ENCODE results near the gene PGAM2. TPM values are rescaled to one million over a fixed set of nuclear protein-coding genes. Genes with fewer than 3 reads are reported as not detected.

Gene PGAM2
- total and polyA plus RNA-seq, 2 of the 13 experiments (the other 11 are each of a cell fraction or from before 2014, with no cell fraction given): 0.22 TPM; not detected in 1

DNA sequence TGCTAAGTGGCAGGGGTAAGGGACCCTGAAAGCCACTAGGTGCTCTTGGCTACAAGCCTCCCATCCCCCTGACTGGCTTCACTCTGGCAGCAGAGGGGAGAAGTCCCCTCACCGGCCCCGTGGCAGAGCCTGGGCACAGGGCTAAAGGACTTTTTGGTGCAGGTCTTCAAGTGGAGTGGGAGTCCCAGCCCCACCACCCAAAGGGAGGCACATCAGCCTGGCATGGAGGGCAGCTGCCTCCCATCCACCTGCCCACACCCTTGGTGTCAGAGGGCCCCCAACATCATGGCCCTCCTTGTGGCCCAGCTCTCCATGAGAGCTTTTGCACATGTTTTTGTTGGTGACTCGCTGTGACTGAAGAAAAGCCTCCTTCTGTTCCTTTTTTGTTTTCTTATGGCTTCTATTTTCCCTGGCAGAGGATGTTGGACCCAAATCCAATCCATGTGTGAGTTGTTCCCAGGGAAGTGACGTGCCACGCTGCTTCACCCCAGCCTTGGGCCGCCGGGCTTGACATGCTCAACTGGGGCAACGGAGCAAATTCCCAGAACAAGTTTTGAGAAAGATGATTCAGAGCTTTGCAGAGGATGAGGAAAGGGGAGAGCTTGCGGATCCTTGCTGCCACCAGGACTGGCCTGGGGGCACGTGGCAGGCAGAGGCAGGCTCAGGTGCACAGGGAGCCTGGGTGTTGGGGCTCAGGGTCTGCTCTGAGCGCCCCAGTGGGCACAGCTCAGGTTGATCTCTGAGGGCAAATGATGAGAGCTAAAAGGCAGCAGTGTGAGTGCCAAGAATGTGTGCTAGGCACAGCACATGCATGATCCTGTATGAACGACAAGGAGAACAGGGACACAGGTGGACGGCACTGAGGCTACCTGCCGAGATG lies 36.8 kb upstream of the PGAM2 start (continued):
- TF ChIP-seq ARNT2 (CRISPR knock-in tag; IDR thresholded peaks at IDR 0.05; ENCODE audit: low read depth): no peak
- TF ChIP-seq ZNF234 (CRISPR knock-in tag; conservative IDR thresholded peaks at IDR 0.05): no peak

DNA sequence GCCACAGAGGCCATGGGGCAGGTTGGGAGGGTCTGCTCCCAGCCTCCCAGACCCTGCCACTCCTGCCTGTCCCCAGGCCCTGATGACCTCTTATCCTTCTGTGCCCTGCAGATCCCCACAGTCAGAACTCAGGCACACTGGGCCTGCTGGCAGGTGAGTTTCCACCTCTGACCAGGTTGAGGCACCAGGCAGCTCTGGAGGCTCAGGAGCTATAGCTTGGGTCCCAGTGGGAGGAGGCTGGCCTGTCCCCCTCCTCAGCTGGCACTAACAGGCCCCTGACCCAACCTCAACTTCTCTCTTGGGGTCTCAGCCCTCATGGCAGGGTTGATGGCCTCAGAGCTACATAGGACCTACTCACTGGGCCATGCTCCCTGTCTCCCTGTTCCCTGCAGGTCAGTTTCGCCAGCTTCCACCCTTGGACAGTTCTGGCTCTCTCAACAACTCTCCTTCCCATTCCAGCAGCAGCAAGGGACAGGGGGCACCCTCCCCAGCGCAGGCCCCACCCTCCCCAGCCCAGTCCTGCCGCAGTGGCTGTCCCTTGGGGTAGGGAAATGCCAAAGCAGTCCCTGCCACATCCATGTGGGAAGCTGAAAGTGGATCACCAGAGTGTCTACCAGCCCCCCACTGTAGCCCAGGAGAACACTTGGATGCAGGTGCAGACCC lies 36.1 kb upstream of the PGAM2 start:
- Histone ChIP-seq H3K27me3 (ENCODE audit: control insufficient read depth in 1 of 2, insufficient read depth in 2 of 2, low read length in 2 of 2) (peaks cover 7 to 29% of the 10 kb centered on the region in 2 experiments; a peak in 3 of 5 replicates), H2AFZ (ENCODE audit: low read length) (peak overlapping the region; percentile 7), H3K36me3 (replicated peaks in 1 of 2; ENCODE audit: control insufficient read depth in 1 of 2, insufficient read depth in 2 of 2, low read length in 2 of 2) (no peaks in the 10 kb centered on the region), H3K4me2 (ENCODE audit: low read depth, low read length) (peak overlapping the region; percentile 88), H3K4me1 (ENCODE audit: insufficient read depth, low read length) (peaks cover 62% of the 10 kb centered on the region), H3K27ac (ENCODE audit: extremely low read length, insufficient read depth, low read length) (no peak overlapping the region), H3K9ac (ENCODE audit: insufficient read depth, low read depth, low read length) (peak overlapping the region; percentile 60), H3K79me2 (ENCODE audit: insufficient read depth, low read length) (no peaks in the 10 kb centered on the region), H3K9me3 (ENCODE audit: low read length) (no peaks in the 10 kb centered on the region), H4K20me1 (ENCODE audit: insufficient read depth, low read length) (no peaks in the 10 kb centered on the region), H3K4me3 (replicated peaks in 1 of 3; ENCODE audit: insufficient read depth in 1 of 3, low read depth in 2 of 3, low read length in 3 of 3) (peak overlapping the region; percentile 42 to 66 (median 60); a peak in 5 of 6 replicates)
- no TSS peak for BruUV-seq (replicated peaks)
- POLR2A ChIA-PET: interaction anchor here (0.9 to 1.9 kb wide), 4 partner anchors 9 to 22 kb away, joined by 4 to 7 read pairs (median 4); partner anchors contain the start of gene POLD2
- WGBS (ENCODE audit: low lambda C conversion rate): 21% methylated on average over 3 of the region's 3 CpGs
- CTCF ChIA-PET (ENCODE audit: low intra/inter-chr PET ratio, low total read pairs): no interaction called here
- in situ Hi-C loops (cut with HindIII; ENCODE audit: extremely low pct_ligation_motif_present, low pct_unique_long_range_greater_than_20kb) (no loop called here), intact Hi-C loops (cut with micrococcal nuclease; ENCODE audit: unreplicated experiment) (no loop called here)
- FAIRE-seq (no peak), DNase-seq (ENCODE audit: low spot score) (no peak), ATAC-seq (peak; percentile 67)
- TF ChIP-seq HHEX (CRISPR knock-in tag; IDR thresholded peaks at IDR 0.05): no peak
- 0 out of 2 replicates have a peak, but pooled peaks have one; percentile 20 for TF ChIP-seq SP2 (CRISPR knock-in tag; IDR thresholded peaks at IDR 0.05)
- no peak for TF ChIP-seq DPF2 (CRISPR knock-in tag; IDR thresholded peaks at IDR 0.05; ENCODE audit: borderline replicate concordance, low read depth)
- TF ChIP-seq, protein P1, sequence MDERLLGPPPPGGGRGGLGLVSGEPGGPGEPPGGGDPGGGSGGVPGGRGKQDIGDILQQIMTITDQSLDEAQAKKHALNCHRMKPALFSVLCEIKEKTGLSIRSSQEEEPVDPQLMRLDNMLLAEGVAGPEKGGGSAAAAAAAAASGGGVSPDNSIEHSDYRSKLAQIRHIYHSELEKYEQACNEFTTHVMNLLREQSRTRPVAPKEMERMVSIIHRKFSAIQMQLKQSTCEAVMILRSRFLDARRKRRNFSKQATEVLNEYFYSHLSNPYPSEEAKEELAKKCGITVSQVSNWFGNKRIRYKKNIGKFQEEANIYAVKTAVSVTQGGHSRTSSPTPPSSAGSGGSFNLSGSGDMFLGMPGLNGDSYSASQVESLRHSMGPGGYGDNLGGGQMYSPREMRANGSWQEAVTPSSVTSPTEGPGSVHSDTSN (CRISPR knock-in tag; IDR thresholded peaks at IDR 0.05): no peak
- 0 out of 2 replicates have a peak, but pooled peaks have one; percentile 39 for TF ChIP-seq HDAC1 (CRISPR knock-in tag; IDR thresholded peaks at IDR 0.05)
- no peak for TF ChIP-seq CBX2 (IDR thresholded peaks at IDR 0.05; ENCODE audit: low read depth, low read length)
- no peak for TF ChIP-seq CBX2 (CRISPR knock-in tag; IDR thresholded peaks at IDR 0.05; ENCODE audit: low read depth)
- TF ChIP-seq ZNF780A (CRISPR knock-in tag; IDR thresholded peaks at IDR 0.05): no peak
- peak; percentile 37; the same call in 1 of the 2 replicates for TF ChIP-seq GABPB1 (CRISPR knock-in tag; IDR thresholded peaks at IDR 0.05)
- TF ChIP-seq, protein P2, sequence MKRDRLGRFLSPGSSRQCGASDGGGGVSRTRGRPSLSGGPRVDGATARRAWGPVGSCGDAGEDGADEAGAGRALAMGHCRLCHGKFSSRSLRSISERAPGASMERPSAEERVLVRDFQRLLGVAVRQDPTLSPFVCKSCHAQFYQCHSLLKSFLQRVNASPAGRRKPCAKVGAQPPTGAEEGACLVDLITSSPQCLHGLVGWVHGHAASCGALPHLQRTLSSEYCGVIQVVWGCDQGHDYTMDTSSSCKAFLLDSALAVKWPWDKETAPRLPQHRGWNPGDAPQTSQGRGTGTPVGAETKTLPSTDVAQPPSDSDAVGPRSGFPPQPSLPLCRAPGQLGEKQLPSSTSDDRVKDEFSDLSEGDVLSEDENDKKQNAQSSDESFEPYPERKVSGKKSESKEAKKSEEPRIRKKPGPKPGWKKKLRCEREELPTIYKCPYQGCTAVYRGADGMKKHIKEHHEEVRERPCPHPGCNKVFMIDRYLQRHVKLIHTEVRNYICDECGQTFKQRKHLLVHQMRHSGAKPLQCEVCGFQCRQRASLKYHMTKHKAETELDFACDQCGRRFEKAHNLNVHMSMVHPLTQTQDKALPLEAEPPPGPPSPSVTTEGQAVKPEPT (CRISPR knock-in tag; IDR thresholded peaks at IDR 0.05; ENCODE audit: low read depth): 0 out of 2 replicates have a peak, but pooled peaks have one; percentile 24
- no peak for TF ChIP-seq HDAC6 (IDR thresholded peaks at IDR 0.05; ENCODE audit: low read depth, low read length)
- no peak for TF ChIP-seq ATF1 (CRISPR knock-in tag; IDR thresholded peaks at IDR 0.05)
- TF ChIP-seq, protein P3, sequence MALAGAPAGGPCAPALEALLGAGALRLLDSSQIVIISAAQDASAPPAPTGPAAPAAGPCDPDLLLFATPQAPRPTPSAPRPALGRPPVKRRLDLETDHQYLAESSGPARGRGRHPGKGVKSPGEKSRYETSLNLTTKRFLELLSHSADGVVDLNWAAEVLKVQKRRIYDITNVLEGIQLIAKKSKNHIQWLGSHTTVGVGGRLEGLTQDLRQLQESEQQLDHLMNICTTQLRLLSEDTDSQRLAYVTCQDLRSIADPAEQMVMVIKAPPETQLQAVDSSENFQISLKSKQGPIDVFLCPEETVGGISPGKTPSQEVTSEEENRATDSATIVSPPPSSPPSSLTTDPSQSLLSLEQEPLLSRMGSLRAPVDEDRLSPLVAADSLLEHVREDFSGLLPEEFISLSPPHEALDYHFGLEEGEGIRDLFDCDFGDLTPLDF (CRISPR knock-in tag; IDR thresholded peaks at IDR 0.05): no peak
- TF ChIP-seq, protein P4, sequence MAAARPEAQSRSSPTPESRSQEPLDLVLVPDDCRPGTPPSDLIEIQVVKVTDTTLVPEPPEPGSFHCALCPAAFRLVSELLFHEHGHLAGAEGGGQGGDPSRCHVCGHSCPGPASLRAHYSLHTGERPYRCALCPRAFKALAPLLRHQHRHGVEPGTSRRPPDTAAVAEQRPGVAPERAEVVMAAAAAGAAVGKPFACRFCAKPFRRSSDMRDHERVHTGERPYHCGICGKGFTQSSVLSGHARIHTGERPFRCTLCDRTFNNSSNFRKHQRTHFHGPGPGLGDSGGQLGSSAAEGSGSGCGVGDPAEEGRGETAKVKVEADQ (CRISPR knock-in tag; IDR thresholded peaks at IDR 0.05; ENCODE audit: borderline replicate concordance): no peak

Data from HepG2 (cell line).